Activated T-cell treated with anti-CD3 and anti-CD28 coated beads for 4 hours (primary cell): ENCODE results near the gene MGAT4A.

Source experiments
- DNase-seq: peaks from one replicate; pipeline ENCODE4 v3.0.0-alpha.2; 2020

MGAT4A gene

DNA sequence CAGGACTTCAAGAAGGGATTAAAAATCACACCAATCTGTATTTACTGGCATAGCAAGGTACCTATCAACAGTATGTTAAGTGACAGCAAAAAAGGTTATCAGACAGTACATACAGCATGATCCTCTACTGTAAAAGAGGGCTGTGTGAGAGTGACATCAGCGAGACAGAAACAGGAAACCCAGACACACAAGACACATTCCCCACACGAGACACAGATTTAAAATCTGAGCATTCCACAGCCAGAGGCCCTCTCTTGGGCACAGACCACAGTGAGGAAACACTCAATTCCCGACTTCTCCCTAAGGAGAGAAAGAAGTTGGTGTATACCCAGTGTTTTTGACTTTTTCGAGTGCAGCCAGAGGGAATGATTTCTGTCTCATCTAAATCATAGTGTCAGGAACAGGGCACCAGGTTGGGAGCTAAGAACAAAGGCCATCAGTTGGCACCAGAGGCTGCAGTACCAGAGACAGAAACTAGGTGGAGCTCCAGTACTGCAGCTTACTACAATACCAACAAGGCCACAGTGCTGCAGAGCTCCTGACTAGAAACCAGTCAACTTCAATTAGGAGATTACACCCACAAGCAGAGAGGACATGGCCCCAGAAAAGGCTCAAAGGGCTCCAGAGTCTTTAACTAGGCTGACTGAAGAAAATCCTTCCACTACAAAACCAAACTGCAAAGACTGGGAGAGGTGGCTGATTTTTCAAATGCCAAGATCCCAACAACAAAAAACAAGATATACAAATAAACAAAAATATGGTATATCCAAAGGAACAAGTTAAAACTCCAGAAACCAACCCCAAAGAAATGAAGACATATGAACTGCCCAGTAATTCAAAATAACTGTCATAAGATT is 81.6 kb downstream of the MGAT4A start:
- DNase-seq: peak; percentile 80

DNA sequence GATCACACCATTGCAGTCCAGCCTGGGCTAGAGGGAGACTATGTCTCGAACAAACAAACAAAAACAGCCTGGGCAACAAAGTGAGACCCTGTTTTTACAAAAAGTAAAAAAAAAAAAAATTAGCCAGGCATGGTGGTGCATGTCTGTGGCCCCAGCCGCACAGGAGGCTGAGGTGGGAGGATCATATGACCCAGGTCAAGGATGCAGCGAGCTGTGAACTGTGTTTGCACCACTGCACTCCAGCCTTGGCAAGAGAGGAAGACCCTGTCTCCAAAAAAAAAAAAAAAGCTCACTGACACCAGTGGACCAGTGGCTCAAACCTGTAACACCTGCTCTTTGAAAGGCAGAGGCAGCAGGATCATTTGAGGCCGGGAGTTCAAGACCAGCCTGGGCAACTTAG is 82.5 kb downstream of the MGAT4A start:
- no peak for DNase-seq

DNA sequence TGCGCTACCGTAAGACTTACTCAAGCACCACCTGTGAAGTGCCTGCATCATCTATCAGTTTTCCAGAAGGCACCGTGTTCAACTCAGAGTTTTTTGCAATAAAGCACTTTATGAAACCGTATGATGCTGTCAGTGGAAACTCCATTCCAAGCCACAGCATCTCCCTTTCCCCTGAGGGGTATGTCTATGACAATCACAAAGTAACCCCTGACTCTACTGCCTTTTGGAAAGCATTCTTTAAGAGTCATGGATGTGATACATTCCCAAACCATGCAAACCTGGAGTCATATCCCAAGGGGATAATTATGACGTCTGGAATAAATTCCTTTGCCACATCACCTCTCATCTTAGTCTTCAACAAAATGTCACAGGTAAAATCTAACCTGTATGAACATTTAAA is 83.3 kb downstream of the MGAT4A start:
- no peak for DNase-seq

DNA sequence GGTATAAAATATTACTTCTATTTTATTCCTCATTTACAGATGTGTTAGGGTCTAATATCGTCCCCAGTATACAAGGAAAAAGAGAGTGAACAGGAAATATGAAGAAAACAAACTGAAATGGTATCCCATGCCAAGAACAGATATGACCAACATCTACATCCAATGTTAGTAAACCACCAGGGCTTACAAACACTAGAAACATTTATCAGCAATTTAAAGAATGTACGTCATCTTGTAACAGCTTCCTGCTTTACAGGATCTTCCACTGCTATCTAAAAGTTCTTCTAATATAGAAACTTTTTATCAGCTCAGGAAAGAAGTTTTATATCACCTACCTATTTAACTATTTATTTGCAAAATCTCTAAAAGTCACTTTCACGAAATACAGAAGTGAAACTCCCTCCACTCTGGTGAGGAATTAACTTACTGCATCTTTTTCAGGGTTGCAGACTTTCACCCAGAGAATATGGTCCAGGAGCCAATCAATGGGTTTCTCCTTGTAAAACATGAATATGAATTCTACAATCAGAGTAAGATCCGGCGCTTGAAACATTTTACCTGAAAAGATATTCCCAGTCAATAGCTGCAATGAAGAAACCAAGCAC is 87.3 kb downstream of the MGAT4A start:
- no peak for DNase-seq

DNA sequence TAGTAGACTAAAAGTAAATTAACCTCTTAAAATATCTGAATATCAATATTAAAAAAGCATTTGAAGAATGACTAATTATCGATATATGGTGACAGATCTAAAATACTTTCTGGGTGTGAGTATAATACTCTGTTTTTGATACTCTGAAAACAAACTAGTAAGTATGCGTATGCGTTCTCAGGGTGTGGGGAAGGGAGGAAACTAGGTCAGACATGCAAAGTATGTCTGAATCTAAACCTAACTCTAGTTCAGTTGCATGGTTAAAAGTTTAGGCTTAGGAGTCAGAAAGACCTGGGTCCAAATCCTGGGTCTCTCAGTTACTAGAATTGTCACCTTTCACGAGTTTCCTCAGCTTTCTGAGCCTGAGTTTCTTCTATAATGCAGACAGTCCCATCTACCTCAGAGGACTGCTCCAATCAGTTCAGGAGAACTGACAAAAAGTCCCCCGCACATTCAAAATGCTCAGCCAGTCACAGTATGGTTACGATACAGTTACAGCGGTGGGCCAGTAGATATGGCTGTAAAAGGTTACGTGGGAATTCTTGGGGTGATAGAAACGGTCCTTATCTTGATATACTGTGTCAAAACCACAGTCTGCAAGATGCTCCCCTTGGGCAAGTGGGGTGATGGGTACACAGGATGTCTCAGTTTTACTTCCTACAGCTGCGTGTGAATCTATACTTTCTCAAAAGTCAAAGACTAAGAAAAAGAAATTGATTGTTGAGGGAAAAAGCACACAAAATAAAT is 93.4 kb downstream of the MGAT4A start:
- peak; percentile 18 for DNase-seq

DNA sequence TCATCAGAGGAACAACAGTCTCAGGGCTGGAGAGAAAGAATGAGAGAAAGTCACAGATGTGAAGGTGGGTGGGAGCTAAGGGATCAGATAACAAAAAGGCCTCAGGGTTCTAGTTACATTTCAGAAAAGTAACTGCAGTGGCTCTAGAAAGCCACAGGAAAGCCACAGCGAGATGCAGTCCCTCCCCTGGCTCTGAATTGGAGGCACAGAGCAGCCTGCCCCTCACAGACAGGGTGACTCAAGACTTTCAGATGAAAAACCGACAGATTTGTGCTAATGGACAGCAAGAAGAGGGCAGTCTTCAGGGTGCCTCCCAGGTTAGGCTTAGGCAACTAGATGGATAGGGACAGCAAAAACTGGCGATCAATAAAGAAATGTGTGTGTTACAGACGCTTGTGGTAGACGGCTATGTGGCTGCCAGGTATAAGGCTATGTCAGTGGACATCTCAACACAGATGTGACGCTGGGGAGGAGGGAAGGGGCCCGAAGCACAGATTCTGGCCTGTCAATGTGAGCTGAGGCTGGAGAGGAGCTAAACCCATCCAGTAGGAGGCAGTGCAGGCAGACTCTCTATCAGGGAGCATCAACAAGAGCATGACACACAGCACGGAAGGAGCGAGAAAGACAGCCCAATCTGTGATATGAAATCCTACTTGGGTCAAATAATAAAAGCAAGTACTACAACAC is 96.4 kb downstream of the MGAT4A start:
- peak; percentile 25 for DNase-seq

DNA sequence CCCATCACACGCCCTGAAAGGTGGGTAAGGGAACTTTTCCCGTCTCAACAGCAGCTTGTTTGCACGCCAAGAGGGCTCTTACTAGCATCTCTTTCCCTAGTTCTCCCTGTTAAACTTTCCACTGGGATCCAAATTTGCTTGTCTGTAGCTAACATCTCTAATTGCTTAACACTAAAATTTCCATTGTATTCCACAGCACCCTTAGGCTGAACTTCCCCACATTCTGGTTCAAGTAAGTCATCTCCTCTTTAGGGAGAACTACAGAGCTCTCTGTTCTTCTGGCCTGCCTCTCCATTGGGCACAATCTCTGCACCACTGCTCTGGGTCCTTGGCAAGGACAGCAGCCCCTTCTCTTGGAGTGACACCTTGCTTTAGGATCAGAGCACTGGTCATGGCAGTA is 98.6 kb downstream of the MGAT4A start:
- no peak for DNase-seq

DNA sequence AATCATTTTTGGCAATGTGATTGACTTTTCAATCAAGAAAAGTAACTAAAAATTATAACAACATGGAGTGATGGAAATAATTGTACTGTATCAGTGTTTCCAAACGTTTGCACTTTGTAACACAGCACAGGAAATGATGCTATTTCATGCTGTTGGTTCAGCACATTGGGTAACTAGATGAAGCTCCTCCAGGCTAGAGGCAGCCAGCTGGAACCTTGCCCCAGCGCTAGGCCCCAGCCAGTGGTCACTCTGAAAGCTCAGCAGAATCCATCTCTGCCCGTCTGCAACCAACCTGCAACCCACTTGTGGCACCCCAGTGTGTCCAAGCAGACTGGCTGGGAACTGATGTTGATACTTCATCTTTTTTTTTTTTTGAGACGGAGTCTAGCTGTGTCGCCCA is 107.3 kb downstream of the MGAT4A start:
- DNase-seq: no peak

DNA sequence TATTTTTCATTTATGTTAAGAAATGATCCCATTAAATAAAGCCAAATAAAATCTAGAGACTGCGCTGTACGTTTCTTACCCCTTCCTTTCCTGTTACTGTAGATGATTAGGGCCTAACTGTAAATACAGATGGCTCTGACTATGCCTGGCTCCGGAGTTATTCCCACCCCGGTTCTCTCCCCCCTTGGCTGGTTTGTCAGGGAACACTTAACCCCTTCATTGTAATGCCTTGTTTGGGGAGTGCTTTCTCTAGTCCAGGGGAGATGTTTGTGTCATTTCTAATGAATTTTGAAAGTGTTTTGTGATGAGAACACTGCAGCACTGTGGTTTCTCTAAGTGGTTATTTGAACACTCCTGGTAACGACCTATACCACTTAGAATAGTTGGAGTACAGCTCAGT is 113.8 kb downstream of the MGAT4A start:
- no peak for DNase-seq

DNA sequence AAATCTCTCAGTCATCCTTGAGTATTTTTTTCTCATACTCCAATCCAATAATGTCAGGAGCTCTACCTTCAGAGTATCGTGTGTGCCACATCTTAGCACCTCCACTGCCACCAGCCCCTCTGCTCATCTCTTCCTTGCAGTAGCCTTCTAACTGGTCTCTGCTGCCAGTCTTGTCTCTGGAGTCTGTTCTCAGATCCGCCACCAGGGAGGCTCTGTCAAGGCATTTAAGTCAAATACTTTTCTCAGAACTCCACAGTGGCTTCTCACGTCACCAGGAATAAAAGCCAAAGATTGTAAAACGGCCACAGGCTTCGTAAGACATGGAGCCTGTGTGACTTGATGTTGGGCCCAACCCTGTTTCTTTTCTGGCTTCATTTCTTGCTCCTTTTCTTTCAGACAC is 115.5 kb downstream of the MGAT4A start:
- no peak for DNase-seq

DNA sequence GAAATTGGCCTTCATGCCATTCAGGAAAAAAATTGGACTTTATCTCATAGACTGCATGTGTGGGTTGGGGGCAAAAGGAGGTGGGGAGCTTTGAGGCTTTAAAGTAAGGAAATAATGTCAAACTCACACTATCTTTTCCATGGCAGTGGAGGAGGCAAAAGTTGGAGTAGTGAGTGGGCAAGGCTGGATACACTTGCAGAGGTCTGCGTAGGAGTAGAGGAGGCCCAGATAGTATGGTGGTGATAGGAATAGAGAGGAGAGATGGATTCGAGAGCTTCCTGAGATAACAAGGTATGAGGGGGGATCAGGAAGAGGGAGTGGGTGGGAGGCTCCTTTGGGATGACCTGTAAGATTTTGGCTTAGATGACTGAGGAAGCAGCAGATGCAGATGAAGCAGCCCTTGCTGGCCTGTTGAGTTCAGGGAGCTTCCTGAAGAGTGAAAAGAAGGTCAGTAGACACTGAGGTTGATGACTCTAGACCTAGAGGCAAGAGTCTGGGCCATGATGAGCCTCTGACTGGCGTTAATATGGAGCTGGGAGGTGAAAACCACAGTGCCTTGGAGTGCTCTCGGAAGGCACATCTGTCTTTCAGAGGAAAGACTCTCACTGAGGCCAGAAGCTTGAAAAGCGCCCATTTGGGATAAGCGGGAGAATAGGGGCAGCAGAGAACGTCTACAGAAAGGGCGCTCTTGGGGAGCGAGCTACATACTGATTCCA is 116.8 kb downstream of the MGAT4A start:
- no peak for DNase-seq

DNA sequence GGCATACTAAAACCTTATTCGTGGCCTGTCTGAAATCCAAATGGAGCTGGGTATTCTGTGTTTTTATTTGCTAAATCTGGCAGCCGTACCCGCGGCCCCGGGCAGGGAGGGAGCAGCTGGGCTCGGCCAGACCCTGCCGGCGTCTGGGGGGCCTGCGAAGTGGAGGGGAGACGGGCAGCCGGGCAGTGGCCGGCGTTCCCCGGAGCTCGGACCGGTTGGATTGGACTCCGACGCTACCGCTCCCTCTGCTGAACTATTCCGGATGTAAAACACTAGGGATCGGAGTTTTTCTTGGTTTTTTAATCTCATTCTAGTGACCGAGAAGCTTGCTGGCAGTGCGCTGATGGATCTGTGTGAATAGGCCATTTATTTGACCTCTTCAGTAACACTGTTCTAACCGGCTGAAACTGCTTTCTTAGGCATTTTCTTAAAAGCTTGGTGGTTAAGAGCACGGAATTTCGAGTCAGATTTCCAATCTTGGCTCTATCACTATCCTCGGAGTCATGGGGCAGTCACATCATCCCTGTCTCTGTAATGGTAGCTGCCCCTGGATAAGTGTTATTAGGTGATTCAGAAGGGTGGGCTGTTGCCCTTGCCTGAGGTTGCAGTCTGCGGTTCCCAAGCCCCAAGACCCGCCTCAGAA is 121.8 kb downstream of the MGAT4A start:
- no peak for DNase-seq

DNA sequence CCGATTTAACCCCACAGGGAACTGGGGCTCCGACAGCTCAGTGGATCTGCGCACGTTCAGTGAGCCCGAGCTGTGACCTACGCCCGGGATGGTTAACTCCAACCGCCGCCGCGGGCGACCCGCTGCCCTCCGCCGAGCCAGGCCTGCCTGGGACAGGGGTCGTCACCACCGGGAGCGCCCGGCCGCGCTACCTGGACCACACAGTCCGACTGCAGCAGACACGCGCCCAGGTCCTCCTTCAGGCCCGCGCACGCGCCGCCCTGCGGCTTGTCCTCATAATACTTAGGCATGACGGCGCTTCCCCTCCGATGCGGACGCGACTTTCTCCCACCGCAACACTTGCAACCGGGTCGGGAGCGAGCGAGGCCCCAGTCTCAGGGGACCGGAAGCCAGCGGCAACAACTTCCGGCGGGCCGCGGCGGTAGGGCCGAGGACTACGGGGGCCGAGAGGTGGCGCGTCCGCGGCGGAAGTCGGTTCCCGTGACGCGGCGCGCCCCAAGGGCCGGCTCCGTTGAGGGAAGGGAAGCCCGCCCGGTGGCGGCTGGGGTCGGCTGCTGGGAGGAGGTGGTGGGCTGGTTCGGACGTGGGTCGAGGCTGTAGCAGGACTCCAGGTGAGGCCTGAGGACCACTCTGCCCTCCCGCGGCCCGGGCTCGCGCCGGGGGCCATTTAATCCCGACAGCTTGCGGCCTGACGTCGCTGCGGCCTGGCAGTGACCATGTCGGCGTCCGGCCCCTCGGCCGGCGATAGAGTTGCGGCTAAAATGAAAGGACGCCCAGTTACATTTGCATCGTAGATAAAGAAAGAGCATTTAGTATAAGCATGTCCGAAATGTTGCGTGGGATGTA is 122.6 kb downstream of the MGAT4A start, which contains the start of the genes COA5 and UNC50:
Gene COA5, minus strand, starts transcription at position 397 of the 846 bp plus-strand sequence. Its CDS starts 107 bp downstream, at position 290.
Gene UNC50, plus strand, starts transcription at position 474 of the 846 bp plus-strand sequence. CDS start 1,171 bp downstream, outside the sequence.
- peak; percentile 82 for DNase-seq

DNA sequence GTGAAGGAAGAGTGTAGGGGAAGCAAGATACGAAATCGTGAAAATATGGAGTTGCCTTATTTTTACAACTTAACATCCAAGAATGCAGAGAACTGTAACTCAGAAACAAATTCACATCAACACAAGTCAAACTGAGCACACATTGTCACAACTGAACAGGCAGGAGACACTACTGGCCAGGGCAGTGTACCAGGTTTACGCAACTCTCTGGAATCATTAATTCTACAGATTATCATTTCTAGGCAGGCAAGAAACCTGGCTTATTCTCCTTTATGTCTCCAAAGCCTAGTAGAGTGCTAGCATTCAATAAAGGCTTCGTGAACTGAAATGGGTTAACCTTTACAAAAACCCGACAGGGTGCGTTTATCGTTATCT is 123.2 kb downstream of the MGAT4A start:
- DNase-seq: no peak

DNA sequence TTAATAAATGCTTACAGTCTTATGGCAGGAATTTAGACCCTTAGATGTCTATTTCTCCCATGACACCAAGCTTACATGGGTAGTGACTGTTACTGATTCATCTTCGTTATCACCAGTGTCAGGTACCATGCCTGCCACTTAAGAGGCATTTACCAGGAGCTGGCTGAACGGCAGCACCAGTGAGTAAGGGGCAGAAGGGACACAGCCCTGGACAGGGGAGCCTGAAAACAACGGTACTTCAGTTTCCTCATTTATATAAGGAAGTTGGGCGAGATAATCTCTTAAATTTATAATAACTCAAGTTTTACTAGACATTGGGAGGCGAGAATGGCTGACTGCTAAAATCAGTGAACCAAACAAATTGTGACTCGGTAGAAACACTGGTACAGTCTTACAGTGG is 123.8 kb downstream of the MGAT4A start:
- DNase-seq: no peak

DNA sequence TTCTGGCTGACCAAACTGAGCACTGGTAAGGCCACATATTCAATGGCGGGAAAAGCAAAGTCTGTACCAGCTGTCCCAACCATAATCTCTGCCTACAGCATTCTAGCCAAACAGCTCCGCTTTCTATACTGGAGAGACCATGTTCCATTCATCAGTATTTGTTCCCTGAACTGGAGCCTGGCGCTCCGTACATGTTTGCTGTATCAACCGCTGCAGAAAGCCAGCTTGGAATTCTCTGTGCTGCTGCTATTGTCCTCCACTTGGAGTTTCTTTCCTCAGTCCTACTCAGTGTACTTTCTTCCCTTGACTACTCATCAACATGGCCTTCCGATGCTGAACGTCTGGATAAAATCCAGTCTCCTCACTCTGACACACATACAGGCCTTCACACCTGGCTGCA is 124.5 kb downstream of the MGAT4A start:
- no peak for DNase-seq

DNA sequence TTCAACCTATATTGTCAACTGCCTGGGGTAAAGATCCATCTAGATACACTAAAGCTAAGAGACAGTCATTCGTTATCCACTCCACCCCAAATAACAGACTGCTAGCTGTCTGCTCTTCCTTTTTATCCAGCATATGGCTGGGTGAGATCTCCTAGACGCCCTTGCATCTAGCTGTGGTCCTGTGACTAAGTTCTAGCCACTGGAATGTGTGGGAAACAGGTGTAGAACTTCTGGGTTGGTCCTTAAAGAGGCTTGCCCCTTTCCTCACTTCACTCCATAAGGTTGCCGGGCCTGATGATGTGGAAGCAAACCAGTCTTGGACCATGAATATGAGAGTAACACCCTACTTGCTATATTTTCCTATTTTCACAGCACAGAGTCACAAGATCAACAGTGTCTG is 125.9 kb downstream of the MGAT4A start:
- no peak for DNase-seq

DNA sequence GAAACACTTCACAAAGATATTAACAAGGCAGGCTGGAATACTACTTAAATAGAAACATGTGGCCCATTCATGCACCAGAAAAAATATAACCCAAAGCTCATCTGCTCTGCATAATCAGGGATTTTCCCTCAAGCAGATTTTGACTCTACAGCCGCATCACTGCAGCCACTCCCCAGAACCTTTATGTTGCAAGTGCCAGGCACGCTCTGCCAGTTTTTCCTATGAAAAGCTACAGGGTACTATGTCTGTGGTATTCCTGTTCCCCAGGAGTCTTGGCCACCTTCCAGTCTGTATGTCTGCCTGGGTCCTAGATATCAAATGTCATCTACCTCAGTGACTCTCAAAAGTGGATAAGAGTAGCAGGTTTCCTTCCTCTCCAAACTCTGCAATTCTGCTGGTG is 126.4 kb downstream of the MGAT4A start:
- DNase-seq: no peak

DNA sequence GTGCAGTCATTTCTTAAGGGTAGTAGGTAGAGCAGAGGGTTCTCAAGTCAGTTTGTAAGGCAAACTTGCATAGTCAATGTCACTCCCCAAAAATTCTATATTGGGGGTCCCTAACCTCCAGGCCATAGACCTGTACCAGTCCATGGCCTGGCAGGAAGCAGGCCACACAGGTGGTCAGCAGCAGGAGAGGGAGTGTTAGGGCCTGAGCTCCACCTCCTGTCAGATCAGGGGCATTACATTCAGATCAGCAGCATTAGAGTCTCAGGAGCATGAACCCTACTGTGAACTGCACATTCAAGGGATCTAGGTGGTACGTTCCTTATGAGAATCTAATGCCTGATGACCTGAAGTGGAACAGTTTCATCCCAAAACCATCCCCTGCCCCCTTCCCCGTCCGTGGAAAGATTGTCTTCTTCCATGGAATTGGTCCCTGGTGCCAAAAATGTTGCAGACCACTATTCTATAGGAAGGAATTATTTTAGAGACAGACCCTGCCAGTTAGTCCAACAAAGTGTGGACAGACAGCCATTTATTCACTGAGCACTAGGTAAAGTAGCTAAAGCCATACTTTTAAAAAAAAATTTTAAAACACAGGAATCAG is 129.3 kb downstream of the MGAT4A start:
- DNase-seq: no peak

DNA sequence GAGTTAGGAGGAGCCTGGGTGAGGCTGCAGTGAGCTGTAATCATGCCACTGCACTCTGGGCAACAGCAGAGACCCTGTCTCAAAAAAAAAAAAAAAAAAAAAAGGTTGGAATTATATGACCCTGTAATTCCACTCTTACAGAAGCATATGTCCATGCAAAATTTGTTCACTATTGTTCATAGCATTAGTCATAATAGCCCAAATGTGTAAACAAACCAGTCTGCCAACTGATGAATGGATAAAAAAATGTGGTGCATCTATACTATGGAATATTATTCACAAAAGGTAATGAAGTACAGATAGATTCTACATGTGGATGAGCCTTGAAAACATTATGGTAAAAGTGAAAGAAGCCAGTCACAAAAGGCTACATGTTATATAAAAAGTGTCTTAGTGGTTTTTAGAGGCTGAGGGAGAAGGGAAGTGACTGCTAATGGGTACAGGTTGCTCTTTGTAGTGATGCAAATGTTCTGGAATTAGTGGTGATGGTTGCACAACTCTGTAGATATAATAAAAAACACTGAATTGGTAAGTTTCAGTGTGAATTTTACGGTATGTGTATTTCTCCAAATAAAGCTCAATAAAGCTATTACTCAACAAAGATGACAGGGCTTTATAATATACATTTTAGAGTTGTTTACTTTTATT is 132.0 kb downstream of the MGAT4A start:
- DNase-seq: no peak
